Chondrocyte (in vitro differentiated cells): ENCODE measurements around the gene TENM3. TPM values are rescaled to one million over a fixed set of nuclear protein-coding genes. Genes with fewer than 3 reads are reported as not detected.
A peak's percentile ranks its signal among the peaks of the same experiment; 100 is the strongest.
"Not testable (repeated sequence)": the region's sequence is repeated elsewhere in the genome, so short reads cannot be mapped to it uniquely, and the experiment has no call there.

Source experiments
- DNase-seq: peaks from one replicate; pipeline ENCODE4 v3.0.0; 2021; ENCODE audit warnings: mixed read lengths, low spot score
- H3K27ac Mint-ChIP-seq: one replicate; pipeline ENCODE4 v1.8.0; 2021; ENCODE audit warnings: mild to moderate bottlenecking, moderate library complexity, mixed read lengths; ENCODE audit not compliant: unreplicated experiment
- H3K27me3 Mint-ChIP-seq: 2 replicates; pipeline ENCODE4 v1.8.0; 2021; ENCODE audit warnings: low read depth, mixed read lengths
- H3K36me3 Mint-ChIP-seq: 2 replicates; pipeline ENCODE4 v1.8.0; 2021; ENCODE audit warnings: low read depth, mixed read lengths
- H3K4me1 Mint-ChIP-seq: 2 replicates; pipeline ENCODE4 v1.8.0; 2021; ENCODE audit warnings: low read depth, mild to moderate bottlenecking, mixed read lengths
- H3K4me3 Mint-ChIP-seq: one replicate; pipeline ENCODE4 v1.8.0; 2021; ENCODE audit warnings: mild to moderate bottlenecking, moderate library complexity, mixed read lengths; ENCODE audit not compliant: unreplicated experiment
- H3K9me3 Mint-ChIP-seq: 2 replicates; pipeline ENCODE4 v1.8.0; 2021; ENCODE audit warnings: low read depth, mixed read lengths
- total RNA-seq: library from RNA; stranded (reverse); gene quantifications from 3 replicates; pipeline ENCODE4 v1.2.1, GENCODE V29; 2021
- TF ChIP-seq, protein P1 (sequence below): fragments of 200-600 bp; sonication (generic); IDR thresholded peaks from 2 replicates; pipeline ENCODE4 v1.5.0; 2021; ENCODE audit warnings: antibody characterized with exemption, mild to moderate bottlenecking, moderate library complexity

Gene TENM3
- total RNA-seq, 1 donor from 2014 or later: 87.6 TPM

DNA sequence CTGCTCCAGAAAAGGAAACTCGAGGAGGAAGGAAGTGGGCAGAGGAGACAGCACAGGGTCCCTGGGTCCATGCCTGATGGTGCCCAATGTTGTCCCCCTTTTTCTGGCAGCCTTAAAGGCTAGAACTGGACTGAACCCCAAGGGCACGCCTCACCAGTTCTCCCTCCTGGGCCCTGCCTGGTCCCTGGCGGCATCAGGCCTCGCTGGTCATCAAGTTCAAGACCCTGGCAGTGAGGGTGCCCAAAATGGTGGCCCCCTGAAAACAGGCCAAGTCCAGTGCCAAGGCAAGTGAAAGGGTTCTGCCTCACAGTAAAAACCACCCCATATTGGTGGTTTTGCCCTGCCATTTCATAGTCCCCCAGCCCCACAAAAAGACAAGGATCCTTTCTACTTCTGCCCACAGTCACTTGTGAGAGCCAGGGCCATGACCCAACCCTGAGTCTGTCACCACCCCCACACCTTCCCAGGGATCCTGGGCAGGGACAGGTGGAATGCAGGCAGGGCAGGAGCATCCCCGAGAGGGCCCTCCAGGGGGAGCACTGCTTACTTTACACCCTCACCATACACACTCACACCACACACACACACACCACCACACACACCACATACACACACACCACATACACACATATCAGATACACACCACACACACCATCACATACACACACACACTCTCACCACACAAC, 566.4 kb downstream of the TENM3 start:
- DNase-seq: no peak
- no peaks in the 10 kb centered on the region for H3K27me3 Mint-ChIP-seq
- H3K36me3 Mint-ChIP-seq: no peaks in the 10 kb centered on the region
- H3K27ac Mint-ChIP-seq: no peak overlapping the region
- TF ChIP-seq, protein P1, sequence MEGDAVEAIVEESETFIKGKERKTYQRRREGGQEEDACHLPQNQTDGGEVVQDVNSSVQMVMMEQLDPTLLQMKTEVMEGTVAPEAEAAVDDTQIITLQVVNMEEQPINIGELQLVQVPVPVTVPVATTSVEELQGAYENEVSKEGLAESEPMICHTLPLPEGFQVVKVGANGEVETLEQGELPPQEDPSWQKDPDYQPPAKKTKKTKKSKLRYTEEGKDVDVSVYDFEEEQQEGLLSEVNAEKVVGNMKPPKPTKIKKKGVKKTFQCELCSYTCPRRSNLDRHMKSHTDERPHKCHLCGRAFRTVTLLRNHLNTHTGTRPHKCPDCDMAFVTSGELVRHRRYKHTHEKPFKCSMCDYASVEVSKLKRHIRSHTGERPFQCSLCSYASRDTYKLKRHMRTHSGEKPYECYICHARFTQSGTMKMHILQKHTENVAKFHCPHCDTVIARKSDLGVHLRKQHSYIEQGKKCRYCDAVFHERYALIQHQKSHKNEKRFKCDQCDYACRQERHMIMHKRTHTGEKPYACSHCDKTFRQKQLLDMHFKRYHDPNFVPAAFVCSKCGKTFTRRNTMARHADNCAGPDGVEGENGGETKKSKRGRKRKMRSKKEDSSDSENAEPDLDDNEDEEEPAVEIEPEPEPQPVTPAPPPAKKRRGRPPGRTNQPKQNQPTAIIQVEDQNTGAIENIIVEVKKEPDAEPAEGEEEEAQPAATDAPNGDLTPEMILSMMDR: peak; percentile 50
- no peak overlapping the region for H3K4me3 Mint-ChIP-seq
- H3K4me1 Mint-ChIP-seq: peaks cover 9% of the 10 kb centered on the region
- peaks cover 7% of the 10 kb centered on the region for H3K9me3 Mint-ChIP-seq

DNA sequence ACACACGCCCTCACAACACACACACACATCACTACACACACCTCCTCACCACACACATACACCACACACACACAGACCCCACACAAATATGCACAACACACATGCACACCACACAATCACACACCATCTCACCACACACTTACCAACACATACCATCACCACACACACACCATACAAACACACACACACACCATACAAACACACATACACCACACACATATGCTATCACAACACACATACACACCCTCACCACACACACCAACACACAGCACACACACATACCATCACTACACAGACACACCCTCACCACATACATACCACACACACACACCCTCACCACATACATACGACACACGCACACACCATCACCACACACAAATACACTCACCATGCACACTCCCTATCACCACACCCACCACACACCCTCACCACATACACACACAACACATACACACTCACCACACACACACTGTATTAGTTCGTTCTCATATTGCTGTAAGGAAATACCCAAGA, 567.0 kb downstream of the TENM3 start:
- TF ChIP-seq, protein P1: no peak
- H3K27me3 Mint-ChIP-seq: no peaks in the 10 kb centered on the region
- H3K36me3 Mint-ChIP-seq: no peaks in the 10 kb centered on the region
- no peak overlapping the region for H3K4me3 Mint-ChIP-seq
- no peak overlapping the region for H3K27ac Mint-ChIP-seq
- peaks cover 9% of the 10 kb centered on the region for H3K4me1 Mint-ChIP-seq
- no peak for DNase-seq
- H3K9me3 Mint-ChIP-seq: peaks cover 7% of the 10 kb centered on the region

DNA sequence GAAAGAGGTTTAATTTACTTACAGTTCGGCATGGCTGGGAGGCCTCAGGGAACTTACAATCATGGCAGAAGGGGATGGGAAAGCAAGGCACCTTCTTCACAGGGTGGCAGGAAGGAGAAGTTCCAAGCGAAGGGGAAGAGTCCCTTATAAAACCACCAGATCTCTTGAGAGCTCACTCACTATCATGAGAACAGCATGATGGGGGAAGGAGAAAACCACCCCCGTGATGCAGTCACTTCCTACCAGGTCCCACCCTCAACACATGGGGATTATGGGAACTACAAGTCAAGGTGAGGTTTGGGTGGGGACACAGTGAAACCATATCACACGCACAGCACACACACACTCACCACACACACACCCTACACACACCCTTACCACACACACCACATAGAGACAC, 569.7 kb downstream of the TENM3 start:
- no peak for DNase-seq
- no peaks in the 10 kb centered on the region for H3K4me1 Mint-ChIP-seq
- TF ChIP-seq, protein P1: no peak
- H3K36me3 Mint-ChIP-seq: no peaks in the 10 kb centered on the region
- H3K27ac Mint-ChIP-seq: no peak overlapping the region
- no peaks in the 10 kb centered on the region for H3K27me3 Mint-ChIP-seq
- no peak overlapping the region for H3K4me3 Mint-ChIP-seq
- H3K9me3 Mint-ChIP-seq: peaks cover 7% of the 10 kb centered on the region

DNA sequence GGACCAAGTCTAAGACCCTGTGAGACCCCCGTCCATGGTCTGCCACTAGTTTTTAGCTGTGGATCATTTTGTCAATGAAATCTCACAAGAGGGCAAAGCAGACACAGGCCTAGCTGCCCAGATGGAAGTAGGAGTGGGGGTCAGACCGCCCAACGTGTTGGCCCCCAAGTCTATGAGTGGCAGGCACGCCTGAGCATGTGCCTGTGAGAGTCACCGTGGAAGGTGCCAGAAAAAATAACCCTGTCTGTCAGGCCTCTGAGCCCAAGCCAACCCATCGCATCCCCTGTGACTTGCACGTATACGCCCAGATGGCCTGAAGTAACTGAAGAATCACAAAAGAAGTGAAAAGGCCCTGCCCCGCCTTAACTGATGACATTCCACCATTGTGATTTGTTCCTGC, 570.9 kb downstream of the TENM3 start:
- DNase-seq, H3K36me3 Mint-ChIP-seq, H3K9me3 Mint-ChIP-seq, H3K4me3 Mint-ChIP-seq, H3K27me3 Mint-ChIP-seq, H3K27ac Mint-ChIP-seq, H3K4me1 Mint-ChIP-seq: not testable (repeated sequence)

DNA sequence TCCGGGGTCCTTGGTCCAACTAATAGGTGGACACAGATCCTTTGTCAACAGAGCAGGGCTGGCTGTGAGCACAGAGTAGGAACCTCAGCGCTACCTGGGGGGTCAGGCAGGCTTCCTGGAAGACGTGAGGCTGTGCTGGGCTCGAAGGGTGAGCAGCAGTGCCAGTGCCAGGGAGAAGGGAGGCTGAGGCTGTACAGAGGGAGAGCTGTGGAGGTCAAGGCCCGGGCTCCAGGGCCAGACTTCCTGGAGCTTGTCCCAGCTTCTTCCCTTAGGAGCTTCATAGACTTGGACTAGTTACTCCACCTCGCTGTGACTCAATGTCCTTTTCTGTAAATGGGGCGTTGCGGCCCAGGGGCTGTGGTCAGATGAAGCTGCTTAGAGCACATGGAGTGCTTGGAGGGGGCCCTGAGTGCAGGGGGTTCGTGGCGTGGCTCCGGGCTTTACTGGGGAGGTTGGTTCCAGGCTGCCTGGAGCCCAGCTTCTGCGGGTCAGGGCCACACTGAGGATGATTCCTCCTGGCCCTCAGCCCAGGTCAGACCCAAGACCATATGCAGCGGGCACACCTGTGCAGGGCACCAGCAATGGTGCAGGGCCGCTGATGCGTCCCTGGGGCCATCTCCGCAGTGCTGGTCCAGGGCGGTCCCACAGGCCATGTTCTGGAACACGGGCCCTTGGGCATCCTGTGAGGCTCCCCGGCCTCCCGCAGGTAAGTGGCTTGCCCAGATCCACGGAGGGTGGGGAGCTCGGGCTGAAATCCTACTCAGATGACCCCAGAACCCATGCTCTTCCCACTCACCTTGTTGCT, 575.9 kb downstream of the TENM3 start:
- Mint-ChIP-seq H3K36me3 (no peaks in the 10 kb centered on the region), H3K27me3 (no peaks in the 10 kb centered on the region), H3K9me3 (no peaks in the 10 kb centered on the region), H3K4me1 (no peaks in the 10 kb centered on the region), H3K27ac (no peak overlapping the region), H3K4me3 (no peak overlapping the region)
- DNase-seq: no peak
- TF ChIP-seq, protein P1: no peak
